Breast epithelium (tissue), 4 donors: ENCODE results near the gene HMGB4. TPM values are rescaled to one million over a fixed set of nuclear protein-coding genes. Genes with fewer than 3 reads are reported as not detected.

ENCODE experiments used
- DNase-seq, 2 donors: peaks; one replicate each; pipeline ENCODE4 v3.0.0-alpha.2; 2019; ENCODE audit warnings: low spot score in 2 of 2
- H3K27ac ChIP-seq, 2 donors: fragments of 200-600 bp; sonication (generic) in 1 of 2; one replicate each; pipeline ENCODE4 v1.5.1; 2016 to 2019; ENCODE audit warnings: mild to moderate bottlenecking in 1 of 2
- H3K27me3 ChIP-seq, 2 donors: fragments of 200-600 bp; sonication (generic) in 1 of 2; one replicate each; pipeline versions ENCODE4 v1.5.1 to v1.6.0; 2017 to 2019; ENCODE audit warnings: control low read depth in 1 of 2, mild to moderate bottlenecking in 1 of 2
- H3K36me3 ChIP-seq: fragments of 200-600 bp; one replicate; pipeline ENCODE4 v1.5.1; 2019
- H3K4me1 ChIP-seq, 2 donors: fragments of 200-600 bp; sonication (generic); one replicate each; pipeline ENCODE4 v1.5.1; 2016 to 2019; ENCODE audit warnings: control low read depth in 1 of 2
- H3K4me3 ChIP-seq, 3 donors: fragments of 200-600 bp; sonication (generic); 1 replicate in 2 of 3; 2 replicates in 1 of 3; pipeline ENCODE4 v1.5.1; 2016 to 2019; ENCODE audit warnings: mild to moderate bottlenecking in 3 of 3, moderate library complexity in 2 of 3
- H3K9me3 ChIP-seq, 2 donors: fragments of 200-600 bp; sonication (generic) in 1 of 2; one replicate each; pipeline ENCODE4 v1.5.1; 2016 to 2019; ENCODE audit warnings: control low read depth in 1 of 2
- POLR2A ChIP-seq: fragments of 450-650 bp; IDR thresholded peaks from one replicate; pipeline ENCODE4 v1.6.1; 2016; ENCODE audit warnings: antibody characterized with exemption, mild to moderate bottlenecking, moderate library complexity
- POLR2AphosphoS5 ChIP-seq, 3 donors: sonication (generic); formaldehyde crosslinking; IDR thresholded peaks; one replicate each; pipeline ENCODE4 v1.6.1; 2017; ENCODE audit warnings: antibody characterized with exemption in 3 of 3
- intact Hi-C: fragments of 100-400 bp; cut with DNase I; formaldehyde crosslinking; loops from one replicate; pipeline ENCODE4 v1.15.1; 2023; ENCODE audit warnings: low total_unique reads
- total RNA-seq, 3 donors: library from RNA; depleted of rRNA; stranded (reverse); fragments of >200 nt; gene quantifications; one replicate each; pipeline ENCODE4 v1.1.0, GENCODE V29; 2016
- TF ChIP-seq, protein P1 (sequence below), 3 donors: fragments of 450-650 bp; IDR thresholded peaks; one replicate each; pipeline ENCODE4 v1.5.1; 2016 to 2017; ENCODE audit warnings: antibody characterized with exemption in 3 of 3, mild to moderate bottlenecking in 3 of 3, moderate library complexity in 3 of 3

HMGB4 gene
- total RNA-seq, 3 donors from 2014 or later: not detected

DNA sequence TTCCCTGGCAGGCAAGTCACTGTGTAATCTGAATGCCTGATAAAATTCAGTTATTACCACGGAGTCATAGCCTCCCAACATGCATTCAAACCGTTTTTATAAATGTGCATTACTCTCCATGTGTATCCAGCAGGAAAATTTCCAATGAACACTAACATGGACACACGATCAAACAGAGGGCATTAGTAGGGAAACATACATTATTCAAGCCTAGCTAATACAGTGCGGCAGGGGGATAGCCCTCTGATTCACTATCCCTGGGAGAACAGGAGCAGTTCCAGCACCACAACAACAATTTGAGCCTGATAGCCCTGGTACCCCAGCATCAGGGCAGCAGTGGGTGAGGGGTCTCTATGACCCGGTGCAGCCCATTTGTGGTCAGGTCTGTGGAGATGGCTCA is 35.8 kb upstream of the HMGB4 start:
- DNase-seq: no peak
- no peaks in the 10 kb centered on the region for H3K4me1 ChIP-seq
- intact Hi-C loops: no loop called here
- no peak overlapping the region for H3K4me3 ChIP-seq
- H3K27me3 ChIP-seq: no peaks in the 10 kb centered on the region
- no peaks in the 10 kb centered on the region for H3K9me3 ChIP-seq
- TF ChIP-seq POLR2AphosphoS5 (IDR thresholded peaks at IDR 0.05) (no peak), POLR2A (no peak)
- TF ChIP-seq, protein P1, sequence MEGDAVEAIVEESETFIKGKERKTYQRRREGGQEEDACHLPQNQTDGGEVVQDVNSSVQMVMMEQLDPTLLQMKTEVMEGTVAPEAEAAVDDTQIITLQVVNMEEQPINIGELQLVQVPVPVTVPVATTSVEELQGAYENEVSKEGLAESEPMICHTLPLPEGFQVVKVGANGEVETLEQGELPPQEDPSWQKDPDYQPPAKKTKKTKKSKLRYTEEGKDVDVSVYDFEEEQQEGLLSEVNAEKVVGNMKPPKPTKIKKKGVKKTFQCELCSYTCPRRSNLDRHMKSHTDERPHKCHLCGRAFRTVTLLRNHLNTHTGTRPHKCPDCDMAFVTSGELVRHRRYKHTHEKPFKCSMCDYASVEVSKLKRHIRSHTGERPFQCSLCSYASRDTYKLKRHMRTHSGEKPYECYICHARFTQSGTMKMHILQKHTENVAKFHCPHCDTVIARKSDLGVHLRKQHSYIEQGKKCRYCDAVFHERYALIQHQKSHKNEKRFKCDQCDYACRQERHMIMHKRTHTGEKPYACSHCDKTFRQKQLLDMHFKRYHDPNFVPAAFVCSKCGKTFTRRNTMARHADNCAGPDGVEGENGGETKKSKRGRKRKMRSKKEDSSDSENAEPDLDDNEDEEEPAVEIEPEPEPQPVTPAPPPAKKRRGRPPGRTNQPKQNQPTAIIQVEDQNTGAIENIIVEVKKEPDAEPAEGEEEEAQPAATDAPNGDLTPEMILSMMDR (IDR thresholded peaks at IDR 0.05): no peak
- no peaks in the 10 kb centered on the region for H3K36me3 ChIP-seq
- no peak overlapping the region for H3K27ac ChIP-seq

DNA sequence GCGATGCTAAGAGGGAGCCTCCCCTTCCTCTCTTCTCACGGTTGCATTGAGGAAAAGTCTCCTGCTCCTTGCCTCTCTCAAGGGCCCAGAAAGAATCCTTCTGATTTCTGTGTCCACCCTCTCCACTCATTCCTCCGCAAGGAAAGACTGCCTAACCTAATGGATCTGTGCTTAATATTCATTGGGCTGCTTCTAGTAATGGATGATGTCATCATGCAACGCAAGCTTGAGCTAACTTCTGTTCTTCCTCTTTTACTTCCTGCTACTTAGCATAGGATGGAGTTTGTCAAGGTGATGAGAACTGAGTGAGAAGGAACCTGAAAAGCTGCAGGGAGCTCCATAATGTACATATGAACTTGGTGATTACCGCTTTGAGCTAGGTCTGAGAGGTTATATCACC is 35.2 kb upstream of the HMGB4 start:
- Histone ChIP-seq H3K36me3 (no peaks in the 10 kb centered on the region), H3K27ac (no peak overlapping the region), H3K9me3 (no peaks in the 10 kb centered on the region), H3K4me1 (no peaks in the 10 kb centered on the region), H3K27me3 (no peaks in the 10 kb centered on the region), H3K4me3 (no peak overlapping the region)
- TF ChIP-seq, protein P1 (IDR thresholded peaks at IDR 0.05): no peak
- TF ChIP-seq POLR2AphosphoS5 (IDR thresholded peaks at IDR 0.05) (no peak), POLR2A (no peak)
- intact Hi-C loops: no loop called here
- no peak for DNase-seq

DNA sequence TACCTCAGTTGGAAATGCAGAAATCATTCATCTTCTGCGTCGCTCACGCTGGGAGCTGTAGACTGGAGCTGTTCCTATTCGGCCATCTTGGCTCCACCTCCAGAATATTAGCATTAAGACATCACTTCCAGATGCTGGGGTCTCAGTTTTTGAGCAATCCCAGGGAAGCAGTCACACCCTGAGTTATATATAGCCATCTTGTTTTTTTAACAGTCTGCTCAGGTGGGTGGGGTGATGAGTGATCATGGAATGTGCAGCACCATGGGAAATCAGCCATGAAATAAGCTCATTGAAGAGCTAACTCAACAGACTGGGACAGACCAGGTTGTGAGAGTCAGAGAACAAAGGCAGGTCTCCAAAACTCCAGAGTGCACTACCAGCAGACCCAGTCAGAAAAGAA is 27.0 kb upstream of the HMGB4 start:
- Histone ChIP-seq H3K4me3 (no peak overlapping the region), H3K27ac (no peak overlapping the region), H3K27me3 (no peaks in the 10 kb centered on the region), H3K9me3 (peaks cover 0 to 3% of the 10 kb centered on the region in 2 donors), H3K36me3 (no peaks in the 10 kb centered on the region), H3K4me1 (no peaks in the 10 kb centered on the region)
- intact Hi-C loops: no loop called here
- no peak for DNase-seq
- TF ChIP-seq POLR2A (no peak), POLR2AphosphoS5 (IDR thresholded peaks at IDR 0.05) (no peak)
- TF ChIP-seq, protein P1 (IDR thresholded peaks at IDR 0.05): no peak

DNA sequence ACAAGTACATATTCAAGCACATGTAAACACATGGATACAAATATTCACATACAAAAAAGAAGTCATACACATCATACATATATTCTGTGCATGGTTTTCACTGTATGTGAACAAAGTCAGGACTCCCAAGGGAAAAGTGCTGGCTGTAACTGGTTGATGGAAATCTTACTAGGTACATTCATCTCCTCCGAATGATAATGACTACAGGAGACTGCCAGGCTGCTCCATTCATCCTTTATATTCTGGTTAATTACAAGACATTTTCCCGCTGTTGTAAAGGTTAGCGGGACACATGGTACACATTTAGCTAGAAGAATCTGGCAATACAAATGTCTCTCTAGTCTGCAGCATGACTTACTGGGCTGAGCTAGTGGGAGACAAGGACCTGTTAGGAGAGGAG is 26.2 kb upstream of the HMGB4 start:
- no peaks in the 10 kb centered on the region for H3K36me3 ChIP-seq
- H3K4me3 ChIP-seq: no peak overlapping the region
- DNase-seq: no peak
- H3K27ac ChIP-seq: no peak overlapping the region
- peaks cover 0 to 3% of the 10 kb centered on the region in 2 donors for H3K9me3 ChIP-seq
- H3K27me3 ChIP-seq: no peaks in the 10 kb centered on the region
- intact Hi-C loops: no loop called here
- no peaks in the 10 kb centered on the region for H3K4me1 ChIP-seq
- TF ChIP-seq, protein P1 (IDR thresholded peaks at IDR 0.05): no peak
- TF ChIP-seq POLR2AphosphoS5 (IDR thresholded peaks at IDR 0.05): no peak

DNA sequence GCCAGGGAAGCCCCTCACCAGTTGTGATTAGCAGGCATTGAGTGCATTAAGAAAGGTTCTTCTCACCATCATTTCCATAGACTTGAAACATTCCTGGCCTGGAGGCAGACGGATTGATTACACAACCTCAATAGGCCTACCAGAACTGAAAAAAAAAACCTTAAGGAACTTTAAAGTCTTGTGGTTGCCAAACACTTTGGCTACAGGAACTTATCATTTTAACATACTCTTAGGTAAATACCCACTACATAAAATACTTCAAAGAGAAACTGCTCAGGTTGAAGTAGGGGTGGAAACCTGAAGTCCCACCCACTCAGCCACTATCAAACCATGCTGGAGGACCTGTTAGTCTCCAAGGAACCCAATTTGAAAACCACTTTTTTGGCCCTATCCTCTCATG is 22.4 kb upstream of the HMGB4 start:
- TF ChIP-seq, protein P1 (IDR thresholded peaks at IDR 0.05): no peak
- TF ChIP-seq POLR2A (no peak), POLR2AphosphoS5 (IDR thresholded peaks at IDR 0.05) (no peak)
- Histone ChIP-seq H3K4me3 (no peak overlapping the region), H3K36me3 (no peaks in the 10 kb centered on the region), H3K4me1 (no peaks in the 10 kb centered on the region), H3K9me3 (peaks cover 0 to 3% of the 10 kb centered on the region in 2 donors), H3K27ac (no peak overlapping the region), H3K27me3 (no peaks in the 10 kb centered on the region)
- DNase-seq: no peak
- intact Hi-C loops: no loop called here
